DOHH2 (cell line): Measurements from ENCODE around the gene TESK1.
A peak's percentile ranks its signal among the peaks of the same experiment; 100 is the strongest.

Experiments used
- EZH2phosphoT487 ChIP-seq: fragments of 200-600 bp; sonication (generic); IDR thresholded peaks from 2 replicates; pipeline ENCODE4 v1.6.1; 2017; ENCODE audit warnings: borderline replicate concordance, mild to moderate bottlenecking, antibody characterized with exemption, low read length, moderate library complexity, mixed read lengths
- TF ChIP-seq, protein P1 (sequence below): fragments of 200-600 bp; sonication (generic); IDR thresholded peaks from one replicate; pipeline ENCODE4 v1.5.1; 2014; ENCODE audit warnings: antibody characterized with exemption, mild to moderate bottlenecking, low read depth, low read length; ENCODE audit not compliant: poor library complexity, severe bottlenecking

DNA sequence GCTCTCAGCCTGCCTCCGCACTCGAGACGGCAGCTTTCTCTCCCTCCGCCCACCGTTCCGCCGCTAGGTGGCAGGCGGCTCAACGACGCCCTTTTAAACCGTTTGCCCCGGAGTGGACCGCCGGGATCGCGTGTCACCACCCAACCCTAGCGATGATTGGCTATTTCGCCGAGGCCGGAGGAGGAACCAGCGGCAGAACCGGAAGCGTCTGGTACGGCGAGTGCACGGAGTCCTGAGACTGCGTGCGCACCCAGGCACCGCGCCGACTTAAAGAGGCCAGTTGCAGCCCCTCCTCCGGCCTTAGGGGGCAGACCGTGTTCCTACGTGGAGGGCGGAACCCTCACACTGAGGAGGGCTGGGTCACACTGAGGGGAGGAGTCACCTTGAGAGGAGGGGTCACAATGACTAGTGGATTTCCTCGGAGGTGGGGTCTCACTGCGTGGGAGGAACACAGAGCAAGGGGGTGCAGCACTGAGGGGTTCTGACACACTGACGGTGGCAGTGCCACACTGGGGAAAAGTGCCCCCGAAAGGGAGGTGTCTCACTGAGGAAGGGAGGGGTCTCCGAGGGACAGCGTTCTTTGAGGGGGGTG lies 980 bp upstream of the TESK1 start:
- TF ChIP-seq, protein P1, sequence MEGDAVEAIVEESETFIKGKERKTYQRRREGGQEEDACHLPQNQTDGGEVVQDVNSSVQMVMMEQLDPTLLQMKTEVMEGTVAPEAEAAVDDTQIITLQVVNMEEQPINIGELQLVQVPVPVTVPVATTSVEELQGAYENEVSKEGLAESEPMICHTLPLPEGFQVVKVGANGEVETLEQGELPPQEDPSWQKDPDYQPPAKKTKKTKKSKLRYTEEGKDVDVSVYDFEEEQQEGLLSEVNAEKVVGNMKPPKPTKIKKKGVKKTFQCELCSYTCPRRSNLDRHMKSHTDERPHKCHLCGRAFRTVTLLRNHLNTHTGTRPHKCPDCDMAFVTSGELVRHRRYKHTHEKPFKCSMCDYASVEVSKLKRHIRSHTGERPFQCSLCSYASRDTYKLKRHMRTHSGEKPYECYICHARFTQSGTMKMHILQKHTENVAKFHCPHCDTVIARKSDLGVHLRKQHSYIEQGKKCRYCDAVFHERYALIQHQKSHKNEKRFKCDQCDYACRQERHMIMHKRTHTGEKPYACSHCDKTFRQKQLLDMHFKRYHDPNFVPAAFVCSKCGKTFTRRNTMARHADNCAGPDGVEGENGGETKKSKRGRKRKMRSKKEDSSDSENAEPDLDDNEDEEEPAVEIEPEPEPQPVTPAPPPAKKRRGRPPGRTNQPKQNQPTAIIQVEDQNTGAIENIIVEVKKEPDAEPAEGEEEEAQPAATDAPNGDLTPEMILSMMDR = peak; percentile 96
- TF ChIP-seq EZH2phosphoT487 = no peak
